Esophagus squamous epithelium (tissue), 5 donors: ENCODE measurements around the gene ZCWPW2. TPM values are rescaled to one million over a fixed set of nuclear protein-coding genes. Genes with fewer than 3 reads are reported as not detected.

Experiments used
- DNase-seq: peaks from one replicate; lab custom pipeline; 2025; lab: John Stamatoyannopoulos, UW
- H3K27ac ChIP-seq, 4 donors: fragments of 200-600 bp; sonication (generic); one replicate each; pipeline ENCODE4 v1.5.1; 2016 to 2019; ENCODE audit warnings: mild to moderate bottlenecking in 1 of 4
- H3K27me3 ChIP-seq, 4 donors: fragments of 200-600 bp; sonication (generic); 1 replicate in 3 of 4; 2 replicates in 1 of 4; pipeline versions ENCODE4 v1.5.1 to v1.6.0; 2017 to 2021; ENCODE audit warnings: antibody characterized with exemption in 1 of 4
- H3K36me3 ChIP-seq, 3 donors: fragments of 200-600 bp; sonication (generic); one replicate each; pipeline ENCODE4 v1.5.1; 2016 to 2019
- H3K4me1 ChIP-seq, 3 donors: fragments of 200-600 bp; sonication (generic); one replicate each; pipeline ENCODE4 v1.5.1; 2017 to 2019
- H3K4me3 ChIP-seq, 4 donors: fragments of 200-600 bp; sonication (generic); 1 replicate in 3 of 4; 2 replicates in 1 of 4; pipeline ENCODE4 v1.5.1; 2016 to 2019; ENCODE audit warnings: mild to moderate bottlenecking in 2 of 4, moderate library complexity in 1 of 4
- H3K9me3 ChIP-seq, 3 donors: fragments of 200-600 bp; sonication (generic); one replicate each; pipeline ENCODE4 v1.5.1; 2016 to 2019
- POLR2A ChIP-seq, 4 donors: fragments of 450-650 bp; IDR thresholded peaks; one replicate each; pipeline ENCODE4 v1.6.1; 2017; ENCODE audit warnings: antibody characterized with exemption in 4 of 4, mild to moderate bottlenecking in 4 of 4, moderate library complexity in 3 of 4
- WGBS, 2 donors: methylation state at CpG; one replicate each; pipeline ENCODE4 v1.1.5; 2018; 5-methylcytosine and 5-hydroxymethylcytosine counted together
- intact Hi-C: fragments of 100-400 bp; cut with DNase I; formaldehyde crosslinking; loops from one replicate; pipeline ENCODE4 v1.15.0; 2022
- total RNA-seq, 4 donors: library from RNA; depleted of rRNA; stranded (reverse); fragments of >200 nt; gene quantifications; one replicate each; pipeline ENCODE4 v1.1.0, GENCODE V29; 2016
- TF ChIP-seq, protein P1 (sequence below), 6 experiments: fragments of 450-650 bp in 4 of 6; fragments of 200-600 bp in 2 of 6; sonication (generic) in 2 of 6; IDR thresholded peaks; one replicate each; pipeline ENCODE4 v1.5.1; 2016 to 2019; ENCODE audit warnings: antibody characterized with exemption in 6 of 6, mild to moderate bottlenecking in 4 of 6, moderate library complexity in 4 of 6
- donor health status: DM: yes; HTN: yes; CAD: no.

ZCWPW2 gene
- total RNA-seq, 4 donors from 2014 or later, result 0.35 to 1.3 (median 0.74) TPM

- no peaks in the 10 kb centered on the region for H3K4me1 ChIP-seq
- H3K36me3 ChIP-seq, result peaks cover 0 to 62% (median 3%) of the 10 kb centered on the region in 3 donors
- WGBS, 2 donors, result 75 to 83% methylated on average over 2 of the region's 2 CpGs
- no peak overlapping the region for H3K4me3 ChIP-seq
- no peaks in the 10 kb centered on the region for H3K27me3 ChIP-seq
- TF ChIP-seq, protein P1, sequence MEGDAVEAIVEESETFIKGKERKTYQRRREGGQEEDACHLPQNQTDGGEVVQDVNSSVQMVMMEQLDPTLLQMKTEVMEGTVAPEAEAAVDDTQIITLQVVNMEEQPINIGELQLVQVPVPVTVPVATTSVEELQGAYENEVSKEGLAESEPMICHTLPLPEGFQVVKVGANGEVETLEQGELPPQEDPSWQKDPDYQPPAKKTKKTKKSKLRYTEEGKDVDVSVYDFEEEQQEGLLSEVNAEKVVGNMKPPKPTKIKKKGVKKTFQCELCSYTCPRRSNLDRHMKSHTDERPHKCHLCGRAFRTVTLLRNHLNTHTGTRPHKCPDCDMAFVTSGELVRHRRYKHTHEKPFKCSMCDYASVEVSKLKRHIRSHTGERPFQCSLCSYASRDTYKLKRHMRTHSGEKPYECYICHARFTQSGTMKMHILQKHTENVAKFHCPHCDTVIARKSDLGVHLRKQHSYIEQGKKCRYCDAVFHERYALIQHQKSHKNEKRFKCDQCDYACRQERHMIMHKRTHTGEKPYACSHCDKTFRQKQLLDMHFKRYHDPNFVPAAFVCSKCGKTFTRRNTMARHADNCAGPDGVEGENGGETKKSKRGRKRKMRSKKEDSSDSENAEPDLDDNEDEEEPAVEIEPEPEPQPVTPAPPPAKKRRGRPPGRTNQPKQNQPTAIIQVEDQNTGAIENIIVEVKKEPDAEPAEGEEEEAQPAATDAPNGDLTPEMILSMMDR (IDR thresholded peaks at IDR 0.05), result no peak
- TF ChIP-seq POLR2A (IDR thresholded peaks at IDR 0.05), result no peak
- no peak overlapping the region for H3K27ac ChIP-seq
- no peak for DNase-seq
- no peaks in the 10 kb centered on the region for H3K9me3 ChIP-seq
- intact Hi-C loops, result loop anchor here (10.0 kb wide), 1 partner anchor 612 kb away; no protein-coding TSS in a partner anchor
These were observed 22.0 kb upstream of the ZCWPW2 start for GRCh38 chr3:28326458-28326926.

GRCh38 chr3:28328188-28329151 is 20.1 kb upstream of the ZCWPW2 start:
- Histone ChIP-seq H3K36me3 (peaks cover 0 to 74% (median 3%) of the 10 kb centered on the region in 3 donors), H3K9me3 (no peaks in the 10 kb centered on the region), H3K27ac (no peak overlapping the region), H3K27me3 (no peaks in the 10 kb centered on the region), H3K4me3 (no peak overlapping the region), H3K4me1 (no peaks in the 10 kb centered on the region)
- 71% methylated on average over 4 of the region's 4 CpGs for WGBS, 2 donors
- TF ChIP-seq POLR2A (IDR thresholded peaks at IDR 0.05), result no peak
- TF ChIP-seq, protein P1 (IDR thresholded peaks at IDR 0.05), result peak; percentile 33 to 83 (median 66)
- intact Hi-C loops, result loop anchor here (10.0 kb wide), 1 partner anchor 614 kb away; no protein-coding TSS in a partner anchor
- DNase-seq, result no peak

DNA sequence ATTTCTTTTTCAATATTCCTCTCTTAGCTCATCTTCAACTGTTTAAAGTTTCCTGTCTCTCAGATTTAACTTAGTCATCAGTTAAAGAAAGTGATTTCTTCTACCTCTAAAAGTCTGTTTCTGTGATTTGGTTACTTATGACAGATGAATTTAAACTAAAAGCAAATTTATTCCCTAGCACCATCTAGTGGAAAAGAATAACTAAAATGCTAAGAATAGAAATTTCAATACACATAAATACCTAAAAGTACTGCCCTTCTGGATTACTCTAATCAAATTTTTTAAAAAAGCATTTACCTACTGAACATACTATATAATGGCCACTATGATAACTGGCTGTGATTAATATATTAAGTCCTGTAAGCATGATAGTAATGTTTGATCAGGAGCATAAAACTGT is 14.0 kb upstream of the ZCWPW2 start:
- no peak for DNase-seq
- Histone ChIP-seq H3K4me1 (no peaks in the 10 kb centered on the region), H3K27ac (no peak overlapping the region), H3K36me3 (peaks cover 0 to 94% (median 4%) of the 10 kb centered on the region in 3 donors), H3K9me3 (no peaks in the 10 kb centered on the region), H3K27me3 (no peaks in the 10 kb centered on the region), H3K4me3 (no peak overlapping the region)
- TF ChIP-seq, protein P1 (IDR thresholded peaks at IDR 0.05), result peak in 1 of 6 experiments; percentile 5
- TF ChIP-seq POLR2A (IDR thresholded peaks at IDR 0.05), result no peak
- intact Hi-C loops, result no loop called here

- no peak overlapping the region for H3K27ac ChIP-seq
- H3K9me3 ChIP-seq, result no peaks in the 10 kb centered on the region
- no peak for DNase-seq
- 66 to 68% methylated on average over 2 of the region's 2 CpGs for WGBS, 2 donors
- H3K4me1 ChIP-seq, result no peaks in the 10 kb centered on the region
- no peak for TF ChIP-seq POLR2A (IDR thresholded peaks at IDR 0.05)
- TF ChIP-seq, protein P1 (IDR thresholded peaks at IDR 0.05), result no peak
- no peaks in the 10 kb centered on the region for H3K27me3 ChIP-seq
- H3K4me3 ChIP-seq, result no peak overlapping the region
- intact Hi-C loops, result no loop called here
- peaks cover 0 to 94% (median 4%) of the 10 kb centered on the region in 3 donors for H3K36me3 ChIP-seq
These were observed 13.3 kb upstream of the ZCWPW2 start for GRCh38 chr3:28335246-28335645.

- no peak overlapping the region for H3K4me3 ChIP-seq
- TF ChIP-seq, protein P1 (IDR thresholded peaks at IDR 0.05), result no peak
- TF ChIP-seq POLR2A (IDR thresholded peaks at IDR 0.05), result no peak
- intact Hi-C loops, result no loop called here
- peaks cover 0 to 78% (median 4%) of the 10 kb centered on the region in 3 donors for H3K36me3 ChIP-seq
- no peaks in the 10 kb centered on the region for H3K9me3 ChIP-seq
- H3K27ac ChIP-seq, result no peak overlapping the region
- peaks cover 0 to 7% (median 0%) of the 10 kb centered on the region in 3 donors for H3K4me1 ChIP-seq
- no peak for DNase-seq
- no peaks in the 10 kb centered on the region for H3K27me3 ChIP-seq
These were observed 11.3 kb upstream of the ZCWPW2 start for GRCh38 chr3:28337230-28337629.
